ENCODE measurements around the gene GRPEL2. TPM values are rescaled to one million over a fixed set of nuclear protein-coding genes. Genes with fewer than 3 reads are reported as not detected.

Gene GRPEL2
- total and polyA plus RNA-seq, 2 experiments from 2014 or later, result 20.2 to 62.2 TPM

GRCh38 chr5:149320791-149321330, 24.4 kb upstream of the GRPEL2 start (continued):
- no peak for TF ChIP-seq ZNF462 (CRISPR knock-in tag; IDR thresholded peaks at IDR 0.05)
- no peak for TF ChIP-seq JUNB (IDR thresholded peaks at IDR 0.05; ENCODE audit: unreplicated experiment)
- TF ChIP-seq CREB1 (CRISPR knock-in tag; IDR thresholded peaks at IDR 0.05; ENCODE audit: low read depth), result no peak
- no peak for TF ChIP-seq NANOG (IDR thresholded peaks at IDR 0.05; ENCODE audit: borderline replicate concordance)
- no peak for TF ChIP-seq ZNF114 (CRISPR knock-in tag; IDR thresholded peaks at IDR 0.05)

- no peak for TF ChIP-seq ZNF331 (CRISPR knock-in tag; IDR thresholded peaks at IDR 0.05; ENCODE audit: low read depth)
- TF ChIP-seq CTCF (conservative IDR thresholded peaks at IDR 0.05; ENCODE audit: low read depth in 2 of 2), result peak in 1 of 2 experiments; percentile 32; a peak in 1 of 4 replicates
- no peaks in the 10 kb centered on the region for H3K27me3 Mint-ChIP-seq (ENCODE audit: insufficient read depth, low read depth, poor library complexity)
- H3K27ac Mint-ChIP-seq, result no peak overlapping the region
- Histone ChIP-seq H3F3A (replicated peaks; ENCODE audit: low read depth) (no peaks in the 10 kb centered on the region), H3K4me2 (no peak overlapping the region), H4K20me1 (replicated peaks; ENCODE audit: insufficient read depth) (no peaks in the 10 kb centered on the region), H3K9me2 (ENCODE audit: insufficient read depth) (no peaks in the 10 kb centered on the region), H3K36me3 (ENCODE audit: insufficient read depth) (no peaks in the 10 kb centered on the region), H3K27me3 (ENCODE audit: insufficient read depth) (no peaks in the 10 kb centered on the region), H3K79me2 (replicated peaks; ENCODE audit: insufficient read depth) (no peaks in the 10 kb centered on the region), H3K4me1 (ENCODE audit: insufficient read depth) (no peaks in the 10 kb centered on the region), H3K27ac (ENCODE audit: low read depth) (no peak overlapping the region), H3K4me3 (no peak overlapping the region), H2AFZ (no peak overlapping the region)
- ATAC-seq, result peak; percentile 77
- DNase-seq (ENCODE audit: low spot score), result peak; percentile 45
- H3K4me3 Mint-ChIP-seq, result no peak overlapping the region
- no peaks in the 10 kb centered on the region for H3K9me3 Mint-ChIP-seq
- peaks cover 10% of the 10 kb centered on the region for H3K4me1 Mint-ChIP-seq
- no peaks in the 10 kb centered on the region for H3K36me3 Mint-ChIP-seq (ENCODE audit: low read depth)
Observed at GRCh38 chr5:149322518-149322917, 22.8 kb upstream of the GRPEL2 start.
